HG02798 (cell line): Measurements from ENCODE around the gene RNASE4.
"Not testable (repeated sequence)": the region's sequence is repeated elsewhere in the genome, so short reads cannot be mapped to it uniquely, and the experiment has no call there.

Experiments
- ATAC-seq: cut with Tn5 transposase; IDR thresholded peaks from one replicate; pipeline ENCODE4 v1.9.1; 2021; ENCODE audit warnings: mild to moderate bottlenecking; ENCODE audit not compliant: unreplicated experiment, poor library complexity

Gene RNASE4

DNA sequence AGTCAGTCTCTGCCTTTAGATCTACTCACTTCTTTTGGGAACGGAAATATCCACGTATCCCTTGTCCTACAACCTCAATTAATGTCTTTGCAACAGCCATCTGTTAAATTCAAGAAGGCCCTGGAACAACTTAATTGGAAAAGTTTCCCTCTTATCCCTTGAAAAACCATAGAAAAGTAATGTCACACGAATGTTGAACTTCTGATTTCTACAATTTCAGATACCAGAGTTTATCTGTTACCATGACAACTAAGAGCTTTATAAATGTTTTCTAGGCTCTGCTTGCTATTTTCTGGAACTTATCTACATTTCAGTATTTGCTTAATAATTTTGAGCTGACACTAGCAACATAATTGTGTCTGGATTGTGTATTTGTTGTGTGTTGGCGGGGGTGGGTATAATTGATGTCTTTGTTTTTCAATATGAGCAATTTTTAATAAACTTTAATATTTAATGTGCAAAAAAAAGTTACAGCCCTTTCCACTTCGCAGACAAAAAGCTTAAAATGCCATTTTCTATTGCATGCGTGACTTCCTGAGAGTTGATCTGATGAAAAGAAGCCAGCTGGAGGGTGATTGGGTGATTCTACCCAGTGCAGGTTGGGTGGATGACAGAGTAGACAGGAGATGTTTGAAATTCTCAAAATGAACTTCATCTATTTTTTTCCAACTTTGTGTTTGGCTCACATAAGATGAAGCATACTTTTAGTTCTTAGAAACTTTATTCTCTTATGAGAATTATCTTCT is 49.5 kb downstream of the RNASE4 start:
- no peak for ATAC-seq

DNA sequence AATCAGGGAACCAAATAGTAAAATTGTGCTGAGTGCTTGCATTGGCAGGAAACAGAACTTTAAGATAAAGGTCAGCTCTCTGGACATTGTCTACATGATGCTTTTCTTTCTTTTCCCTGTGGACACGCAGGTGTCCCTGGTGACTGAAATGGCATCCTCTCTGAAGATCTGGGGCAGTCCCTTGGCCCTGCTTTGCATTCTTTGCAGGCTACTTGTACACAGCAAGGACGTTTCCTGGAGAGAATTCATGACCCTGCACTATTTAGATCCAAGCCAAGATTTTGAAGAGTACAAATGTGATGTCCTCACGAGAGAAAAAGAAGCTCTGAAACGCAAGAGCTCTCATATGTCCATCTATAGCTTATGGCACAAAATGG is 50.1 kb downstream of the RNASE4 start:
- no peak for ATAC-seq

DNA sequence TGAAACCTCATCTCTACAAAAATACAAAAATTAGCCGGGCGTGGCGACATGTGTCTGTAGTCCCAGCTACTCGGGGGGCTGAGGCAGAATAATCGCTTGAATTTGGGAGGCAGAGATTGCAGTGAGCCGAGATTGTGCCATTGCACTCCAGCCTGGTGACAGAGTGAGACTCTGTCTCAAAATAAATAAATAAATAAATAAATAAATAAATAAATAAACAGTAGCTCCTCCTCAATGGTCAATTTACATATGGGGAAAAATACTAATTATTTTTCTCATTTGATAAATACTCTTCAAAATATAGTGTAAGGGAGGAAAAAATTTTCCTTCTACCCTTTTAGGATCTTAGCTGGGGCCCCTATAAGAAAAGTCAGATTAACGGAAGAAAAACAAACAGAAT is 53.9 kb downstream of the RNASE4 start:
- ATAC-seq: not testable (repeated sequence)

DNA sequence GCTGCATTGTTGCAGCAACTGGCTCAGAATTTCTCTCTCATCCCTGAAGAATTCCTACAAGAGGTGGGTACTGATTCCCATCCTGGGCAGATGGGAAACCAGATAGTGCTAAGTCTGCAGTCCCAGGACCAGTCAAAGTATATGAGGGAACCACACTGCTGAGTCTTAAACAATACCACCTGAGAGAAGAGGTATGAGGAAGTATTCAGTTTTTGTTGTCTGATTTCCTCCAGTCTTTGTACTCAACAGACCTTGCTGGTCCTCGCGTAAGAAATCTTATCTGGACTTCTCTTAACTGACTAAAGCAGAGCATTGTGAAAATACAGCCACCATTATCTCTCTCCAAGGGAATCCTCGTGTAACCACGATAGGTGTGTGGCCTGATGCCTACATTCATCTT is 57.8 kb downstream of the RNASE4 start:
- no peak for ATAC-seq

DNA sequence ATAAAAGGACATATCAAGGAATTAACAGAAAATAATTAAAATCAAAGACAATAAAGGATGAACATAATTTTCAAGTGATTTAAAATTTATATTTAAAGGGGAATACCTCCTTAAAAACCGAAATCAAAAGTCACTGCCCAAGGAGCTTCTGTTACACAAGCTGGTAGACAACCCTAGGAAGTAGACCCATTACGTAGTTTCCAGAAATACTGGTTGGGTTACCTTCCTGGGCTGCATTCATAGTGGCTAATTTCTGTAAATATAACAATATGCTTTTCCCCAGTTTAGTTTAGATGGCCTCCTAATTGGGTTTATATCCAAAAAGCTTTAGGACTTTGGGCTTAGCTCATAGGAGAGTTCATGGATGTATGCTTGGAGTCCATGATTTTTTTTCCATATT is 59.2 kb downstream of the RNASE4 start:
- ATAC-seq: no peak

DNA sequence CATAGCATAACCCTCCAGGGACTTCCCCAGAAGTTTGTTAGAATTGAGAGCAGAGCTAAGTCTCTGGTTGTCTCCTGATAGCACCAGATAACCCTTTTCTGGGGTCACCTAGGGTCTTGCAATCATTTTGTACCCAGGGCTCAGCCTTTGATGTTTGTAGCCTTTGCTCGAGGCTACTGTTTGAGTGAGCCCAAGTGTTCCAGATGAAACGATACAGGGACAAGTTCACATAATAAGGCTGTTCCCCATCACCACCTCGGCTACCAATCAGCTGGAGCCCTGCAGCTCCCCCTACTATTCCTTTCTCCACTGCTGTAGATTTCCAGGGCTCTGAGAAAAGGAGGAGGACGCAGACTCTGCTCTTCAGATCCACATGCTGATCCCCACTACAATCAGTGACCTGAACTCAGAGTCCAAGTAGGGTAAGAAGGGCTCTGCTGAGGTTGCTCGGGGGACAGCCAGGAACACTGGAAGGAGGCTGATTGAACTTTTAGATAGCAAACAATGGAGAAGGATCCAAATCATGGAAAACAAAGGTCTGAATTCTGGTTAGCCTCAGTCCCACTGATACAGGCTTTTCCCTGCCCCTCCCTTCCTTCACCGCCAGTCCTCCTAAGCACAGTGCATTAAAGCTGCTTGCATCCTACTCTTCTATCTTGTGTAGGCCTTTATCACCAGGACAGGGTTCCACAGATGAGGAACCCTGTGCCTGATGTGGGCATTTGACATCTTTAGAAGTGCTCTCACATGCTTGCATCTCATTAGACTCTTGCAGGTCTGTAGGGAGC is 61.4 kb downstream of the RNASE4 start, which contains the start of gene EDDM3A:
Gene EDDM3A, plus strand, starts transcription at position 317 of the 788 bp plus-strand sequence. CDS start 1,694 bp downstream, outside the sequence.
- no peak for ATAC-seq

DNA sequence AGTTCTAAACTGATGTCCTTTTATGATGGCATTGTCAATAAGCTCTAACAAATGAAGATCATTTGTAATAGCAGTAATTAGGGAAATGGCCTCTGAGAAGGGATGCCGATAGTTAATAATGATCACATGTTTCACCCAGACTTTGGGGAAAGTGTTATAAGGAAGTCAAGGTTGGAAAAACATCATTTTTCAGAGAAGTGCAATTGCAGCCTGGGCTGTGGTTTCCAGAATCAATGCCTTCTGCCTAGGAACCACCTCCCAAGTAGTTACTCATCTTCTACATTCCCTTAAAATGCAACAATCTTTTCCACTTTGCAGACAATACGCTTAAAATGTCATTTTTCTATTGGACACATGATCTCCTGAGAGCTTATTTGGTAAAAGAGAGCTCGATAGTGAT is 62.2 kb downstream of the RNASE4 start:
- ATAC-seq: no peak

DNA sequence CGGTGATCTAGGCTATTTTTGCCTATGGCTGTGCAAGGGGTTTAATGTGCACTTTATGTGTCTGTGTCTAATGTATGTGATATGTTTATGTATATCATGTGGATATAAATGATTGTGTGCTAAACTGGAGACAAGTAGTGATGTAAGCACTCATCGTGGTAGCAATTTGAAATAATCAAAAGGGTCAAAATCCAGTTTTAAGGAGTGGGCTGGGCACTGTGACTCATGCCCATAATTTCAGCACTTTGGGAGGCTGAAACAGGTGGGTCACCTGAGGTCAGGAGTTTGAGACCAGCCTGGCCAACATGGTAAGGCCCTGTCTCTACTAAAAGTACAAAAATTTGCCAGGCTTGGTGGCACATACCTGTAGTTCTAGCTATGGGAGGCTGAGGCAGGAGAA is 64.1 kb downstream of the RNASE4 start:
- no peak for ATAC-seq

DNA sequence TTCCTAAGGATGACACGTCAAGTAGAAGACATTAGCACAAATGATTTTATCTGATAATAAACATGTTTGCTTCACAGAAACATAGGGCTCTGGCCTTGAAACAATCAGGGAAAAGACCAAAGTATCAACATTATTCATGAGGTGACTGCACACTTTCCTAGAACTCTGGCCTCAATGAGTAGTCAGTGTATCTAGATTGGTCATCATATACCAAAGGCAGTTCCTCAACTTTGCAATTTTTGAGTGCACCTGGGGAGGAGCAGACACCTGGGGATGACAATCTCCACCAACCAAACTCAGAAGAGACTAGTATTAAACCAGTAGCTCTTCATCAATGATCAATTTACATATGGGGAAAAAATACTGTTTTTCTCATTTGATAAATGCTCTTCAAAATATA is 65.8 kb downstream of the RNASE4 start:
- no peak for ATAC-seq
